ENCODE data around the gene ULK1. TPM values are rescaled to one million over a fixed set of nuclear protein-coding genes. Genes with fewer than 3 reads are reported as not detected.

The ULK1 gene
- total RNA-seq, 1 experiment from 2014 or later = 34.2 TPM

DNA sequence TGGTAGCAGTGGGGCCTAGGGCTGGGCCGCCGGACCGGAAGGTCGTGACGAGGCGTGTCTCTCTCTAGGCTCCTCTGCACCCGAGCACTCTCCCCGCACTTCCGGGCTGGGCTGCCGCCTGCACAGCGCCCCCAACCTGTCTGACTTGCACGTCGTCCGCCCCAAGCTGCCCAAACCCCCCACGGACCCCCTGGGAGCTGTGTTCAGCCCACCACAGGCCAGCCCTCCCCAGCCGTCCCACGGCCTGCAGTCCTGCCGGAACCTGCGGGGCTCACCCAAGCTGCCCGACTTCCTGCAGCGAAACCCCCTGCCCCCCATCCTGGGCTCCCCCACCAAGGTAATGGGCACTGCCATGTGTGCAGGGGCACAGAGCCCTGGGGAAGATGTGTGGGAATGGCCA lies 21.4 kb downstream of the ULK1 start (continued):
- TF ChIP-seq, protein P1, sequence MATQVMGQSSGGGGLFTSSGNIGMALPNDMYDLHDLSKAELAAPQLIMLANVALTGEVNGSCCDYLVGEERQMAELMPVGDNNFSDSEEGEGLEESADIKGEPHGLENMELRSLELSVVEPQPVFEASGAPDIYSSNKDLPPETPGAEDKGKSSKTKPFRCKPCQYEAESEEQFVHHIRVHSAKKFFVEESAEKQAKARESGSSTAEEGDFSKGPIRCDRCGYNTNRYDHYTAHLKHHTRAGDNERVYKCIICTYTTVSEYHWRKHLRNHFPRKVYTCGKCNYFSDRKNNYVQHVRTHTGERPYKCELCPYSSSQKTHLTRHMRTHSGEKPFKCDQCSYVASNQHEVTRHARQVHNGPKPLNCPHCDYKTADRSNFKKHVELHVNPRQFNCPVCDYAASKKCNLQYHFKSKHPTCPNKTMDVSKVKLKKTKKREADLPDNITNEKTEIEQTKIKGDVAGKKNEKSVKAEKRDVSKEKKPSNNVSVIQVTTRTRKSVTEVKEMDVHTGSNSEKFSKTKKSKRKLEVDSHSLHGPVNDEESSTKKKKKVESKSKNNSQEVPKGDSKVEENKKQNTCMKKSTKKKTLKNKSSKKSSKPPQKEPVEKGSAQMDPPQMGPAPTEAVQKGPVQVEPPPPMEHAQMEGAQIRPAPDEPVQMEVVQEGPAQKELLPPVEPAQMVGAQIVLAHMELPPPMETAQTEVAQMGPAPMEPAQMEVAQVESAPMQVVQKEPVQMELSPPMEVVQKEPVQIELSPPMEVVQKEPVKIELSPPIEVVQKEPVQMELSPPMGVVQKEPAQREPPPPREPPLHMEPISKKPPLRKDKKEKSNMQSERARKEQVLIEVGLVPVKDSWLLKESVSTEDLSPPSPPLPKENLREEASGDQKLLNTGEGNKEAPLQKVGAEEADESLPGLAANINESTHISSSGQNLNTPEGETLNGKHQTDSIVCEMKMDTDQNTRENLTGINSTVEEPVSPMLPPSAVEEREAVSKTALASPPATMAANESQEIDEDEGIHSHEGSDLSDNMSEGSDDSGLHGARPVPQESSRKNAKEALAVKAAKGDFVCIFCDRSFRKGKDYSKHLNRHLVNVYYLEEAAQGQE (IDR thresholded peaks at IDR 0.05; ENCODE audit: low read depth) = no peak
- TF ChIP-seq POLR2A (IDR thresholded peaks at IDR 0.05; ENCODE audit: borderline replicate concordance, extremely low read depth, insufficient read depth, insufficient read length) (no peak), FOSL1 (IDR thresholded peaks at IDR 0.05; ENCODE audit: low read depth) (no peak), ZFX (IDR thresholded peaks at IDR 0.05) (no peak), EZH2 (IDR thresholded peaks at IDR 0.05) (no peak), SIN3A (IDR thresholded peaks at IDR 0.05; ENCODE audit: low read depth) (no peak), RAD21 (IDR thresholded peaks at IDR 0.05; ENCODE audit: low read depth) (no peak)

DNA sequence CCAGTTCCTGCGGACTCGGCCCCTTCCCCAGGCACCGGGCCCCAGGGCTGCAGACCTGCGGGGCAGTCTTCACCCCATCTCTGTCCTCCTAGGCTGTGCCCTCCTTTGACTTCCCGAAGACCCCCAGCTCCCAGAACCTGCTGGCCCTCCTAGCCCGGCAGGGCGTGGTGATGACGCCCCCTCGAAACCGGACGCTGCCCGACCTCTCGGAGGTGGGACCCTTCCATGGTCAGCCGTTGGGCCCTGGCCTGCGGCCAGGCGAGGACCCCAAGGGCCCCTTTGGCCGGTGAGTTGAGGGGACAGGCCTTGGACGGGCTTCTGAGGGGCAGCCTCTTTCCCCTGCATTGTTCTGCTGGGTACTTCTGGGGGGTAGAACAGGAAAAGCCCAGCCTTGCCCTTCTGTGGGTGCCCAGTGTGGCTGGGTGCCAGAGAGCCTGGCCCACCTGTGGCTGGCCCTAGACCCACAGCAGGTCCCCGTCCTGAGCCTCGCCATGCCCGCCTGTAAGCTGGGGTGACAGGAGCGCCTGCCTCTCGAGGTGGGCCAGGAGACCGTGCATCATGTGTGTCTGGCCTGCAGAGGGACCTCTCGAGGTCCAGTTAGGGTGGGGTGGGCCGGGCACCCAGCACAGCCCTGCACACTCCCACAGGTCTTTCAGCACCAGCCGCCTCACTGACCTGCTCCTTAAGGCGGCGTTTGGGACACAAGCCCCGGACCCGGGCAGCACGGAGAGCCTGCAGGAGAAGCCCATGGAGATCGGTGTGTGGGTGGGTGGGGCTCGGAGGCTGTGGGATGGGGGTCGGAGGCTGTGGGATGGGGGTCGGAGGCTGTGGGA lies 22.1 kb downstream of the ULK1 start:
- RAD21 ChIA-PET (ENCODE audit: low non-redundant PET in 1 of 2, low total read pairs in 2 of 2, uncharacterized antibody in 2 of 2, unreplicated experiment in 2 of 2) = no interaction called here
- no peaks in the 10 kb centered on the region for H3K9me2 ChIP-seq (ENCODE audit: insufficient read depth)
- no peak overlapping the region for H3K4me2 ChIP-seq (ENCODE audit: low read length)
- no peaks in the 10 kb centered on the region for H3K79me2 ChIP-seq (ENCODE audit: insufficient read depth, low read length)
- CTCF ChIA-PET = no interaction called here
- H3K36me3 ChIP-seq (ENCODE audit: control insufficient read depth in 1 of 2, insufficient read depth in 2 of 2, low read length in 2 of 2) = peaks cover 0 to 10% of the 10 kb centered on the region in 2 experiments; a peak in 2 of 4 replicates
- no peaks in the 10 kb centered on the region for H3K27me3 ChIP-seq (ENCODE audit: insufficient read depth, low read length)
- no peak overlapping the region for H3K9ac ChIP-seq (ENCODE audit: low read length)
- intact Hi-C loops (cut with micrococcal nuclease) = no loop called here
- H3K27ac ChIP-seq (ENCODE audit: low read depth, low read length) = no peak overlapping the region
- H3K4me1 ChIP-seq (ENCODE audit: control insufficient read depth in 1 of 2, insufficient read depth in 2 of 2, low read length in 2 of 2) = peaks cover 12 to 14% of the 10 kb centered on the region in 2 experiments
- ATAC-seq (no peak), DNase-seq (ENCODE audit: low read depth, low spot score) (no peak)
- H2AFZ ChIP-seq (ENCODE audit: low read depth, low read length, poor library complexity, severe bottlenecking) = no peak overlapping the region
- no peaks in the 10 kb centered on the region for H4K20me1 ChIP-seq (ENCODE audit: insufficient read depth)
- no TSS peak for BruUV-seq (replicated peaks)
- H3K9me3 ChIP-seq (ENCODE audit: control insufficient read depth in 1 of 2, insufficient read depth in 1 of 2, low read depth in 1 of 2, low read length in 2 of 2) = no peaks in the 10 kb centered on the region
- H3K4me3 ChIP-seq (replicated peaks in 1 of 2; ENCODE audit: low read depth in 1 of 2, low read length in 2 of 2) = no peak overlapping the region
- POLR2A ChIA-PET = no interaction called here
- TF ChIP-seq ZFX (IDR thresholded peaks at IDR 0.05) = no peak
- no peak for TF ChIP-seq EZH2 (IDR thresholded peaks at IDR 0.05)
- no peak for TF ChIP-seq YY1 (IDR thresholded peaks at IDR 0.05; ENCODE audit: extremely low read depth, insufficient replicate concordance, low read depth, low read length)
- TF ChIP-seq SIN3A (IDR thresholded peaks at IDR 0.05; ENCODE audit: low read depth) = no peak
- TF ChIP-seq SP1 (IDR thresholded peaks at IDR 0.05; ENCODE audit: low read depth) = no peak
- no peak for TF ChIP-seq POLR2AphosphoS5 (IDR thresholded peaks at IDR 0.05; ENCODE audit: low read depth, low read length)
- TF ChIP-seq, protein P1 (IDR thresholded peaks at IDR 0.05; ENCODE audit: low read depth) = no peak
- no peak for TF ChIP-seq SRF (IDR thresholded peaks at IDR 0.05; ENCODE audit: low read depth)
- TF ChIP-seq, protein P2, sequence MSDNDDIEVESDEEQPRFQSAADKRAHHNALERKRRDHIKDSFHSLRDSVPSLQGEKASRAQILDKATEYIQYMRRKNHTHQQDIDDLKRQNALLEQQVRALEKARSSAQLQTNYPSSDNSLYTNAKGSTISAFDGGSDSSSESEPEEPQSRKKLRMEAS (IDR thresholded peaks at IDR 0.05) = no peak
- TF ChIP-seq, protein P3, sequence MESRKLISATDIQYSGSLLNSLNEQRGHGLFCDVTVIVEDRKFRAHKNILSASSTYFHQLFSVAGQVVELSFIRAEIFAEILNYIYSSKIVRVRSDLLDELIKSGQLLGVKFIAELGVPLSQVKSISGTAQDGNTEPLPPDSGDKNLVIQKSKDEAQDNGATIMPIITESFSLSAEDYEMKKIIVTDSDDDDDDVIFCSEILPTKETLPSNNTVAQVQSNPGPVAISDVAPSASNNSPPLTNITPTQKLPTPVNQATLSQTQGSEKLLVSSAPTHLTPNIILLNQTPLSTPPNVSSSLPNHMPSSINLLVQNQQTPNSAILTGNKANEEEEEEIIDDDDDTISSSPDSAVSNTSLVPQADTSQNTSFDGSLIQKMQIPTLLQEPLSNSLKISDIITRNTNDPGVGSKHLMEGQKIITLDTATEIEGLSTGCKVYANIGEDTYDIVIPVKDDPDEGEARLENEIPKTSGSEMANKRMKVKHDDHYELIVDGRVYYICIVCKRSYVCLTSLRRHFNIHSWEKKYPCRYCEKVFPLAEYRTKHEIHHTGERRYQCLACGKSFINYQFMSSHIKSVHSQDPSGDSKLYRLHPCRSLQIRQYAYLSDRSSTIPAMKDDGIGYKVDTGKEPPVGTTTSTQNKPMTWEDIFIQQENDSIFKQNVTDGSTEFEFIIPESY (IDR thresholded peaks at IDR 0.05; ENCODE audit: extremely low read depth, insufficient replicate concordance, low read length) = no peak
- TF ChIP-seq, protein P4, sequence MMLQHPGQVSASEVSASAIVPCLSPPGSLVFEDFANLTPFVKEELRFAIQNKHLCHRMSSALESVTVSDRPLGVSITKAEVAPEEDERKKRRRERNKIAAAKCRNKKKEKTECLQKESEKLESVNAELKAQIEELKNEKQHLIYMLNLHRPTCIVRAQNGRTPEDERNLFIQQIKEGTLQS (IDR thresholded peaks at IDR 0.05) = no peak
- TF ChIP-seq CEBPB (IDR thresholded peaks at IDR 0.05; ENCODE audit: low read depth) = no peak

Data from HCT116 (cell line).